OCI-LY3 (cell line): ENCODE measurements around the gene TSPEAR.

ENCODE experiments used
- H2AFZ ChIP-seq: fragments of 200-600, 300-600 bp; shearing (Covaris generic); 2 replicates; pipeline ENCODE4 v1.6.0; 2014; ENCODE audit warnings: antibody characterized with exemption, low read depth, low read length
- H3K27ac ChIP-seq: fragments of 200-600, 300-600 bp; sonication (generic); 2 replicates; pipeline ENCODE4 v1.5.1; 2014; ENCODE audit warnings: mild to moderate bottlenecking, low read length, moderate library complexity, mixed read lengths
- H3K27me3 ChIP-seq: fragments of 200-600, 300-600 bp; sonication (generic); 2 replicates; pipeline ENCODE4 v1.6.1; 2014; ENCODE audit warnings: low read depth, low read length, mixed read lengths
- H3K36me3 ChIP-seq: fragments of 200-600, 300-600 bp; sonication (generic); replicated peaks from 2 replicates; pipeline ENCODE3; 2014; ENCODE audit warnings: low read depth, low read length, mixed read lengths
- H3K4me1 ChIP-seq: fragments of 300-600, 200-600 bp; sonication (generic); 2 replicates; pipeline ENCODE4 v1.6.1; 2014; ENCODE audit warnings: low read length, mixed read lengths
- H3K4me2 ChIP-seq: fragments of 200-600, 300-600 bp; sonication (generic); 2 replicates; pipeline ENCODE4 v1.6.1; 2014; ENCODE audit warnings: low read length, mixed read lengths
- H3K4me3 ChIP-seq: fragments of 300-600, 200-600 bp; sonication (generic); 2 replicates; pipeline ENCODE4 v1.5.1; 2014; ENCODE audit warnings: antibody characterized with exemption, mild to moderate bottlenecking, low read length, moderate library complexity
- H3K79me2 ChIP-seq: fragments of 300-600, 200-600 bp; shearing (Covaris generic); 2 replicates; pipeline ENCODE4 v1.6.1; 2014; ENCODE audit warnings: mild to moderate bottlenecking, low read length, mixed read lengths
- H3K9ac ChIP-seq: fragments of 300-600, 200-600 bp; shearing (Covaris generic); 2 replicates; pipeline ENCODE4 v1.6.0; 2014; ENCODE audit warnings: mild to moderate bottlenecking, low read length, moderate library complexity
- H3K9me3 ChIP-seq: fragments of 200-600, 300-600 bp; shearing (Covaris generic); 2 replicates; pipeline ENCODE4 v1.6.1; 2014; ENCODE audit warnings: low read length, mixed read lengths; ENCODE audit not compliant: insufficient read depth
- H4K20me1 ChIP-seq: fragments of 200-600, 300-600 bp; sonication (generic); 2 replicates; pipeline ENCODE4 v1.6.1; 2016; ENCODE audit warnings: low read length, mixed read lengths; ENCODE audit not compliant: insufficient read depth
- EZH2phosphoT487 ChIP-seq: fragments of 200-600 bp; shearing (Covaris generic); IDR thresholded peaks from 2 replicates; pipeline ENCODE4 v1.6.1; 2018; ENCODE audit warnings: antibody characterized with exemption, mixed run types, low read depth
- TF ChIP-seq, protein P1 (sequence below): fragments of 200-600, 300-600 bp; sonication (generic); IDR thresholded peaks from 2 replicates; pipeline ENCODE4 v1.5.1; 2014; ENCODE audit warnings: antibody characterized with exemption, low read length, low read depth

The TSPEAR gene

DNA sequence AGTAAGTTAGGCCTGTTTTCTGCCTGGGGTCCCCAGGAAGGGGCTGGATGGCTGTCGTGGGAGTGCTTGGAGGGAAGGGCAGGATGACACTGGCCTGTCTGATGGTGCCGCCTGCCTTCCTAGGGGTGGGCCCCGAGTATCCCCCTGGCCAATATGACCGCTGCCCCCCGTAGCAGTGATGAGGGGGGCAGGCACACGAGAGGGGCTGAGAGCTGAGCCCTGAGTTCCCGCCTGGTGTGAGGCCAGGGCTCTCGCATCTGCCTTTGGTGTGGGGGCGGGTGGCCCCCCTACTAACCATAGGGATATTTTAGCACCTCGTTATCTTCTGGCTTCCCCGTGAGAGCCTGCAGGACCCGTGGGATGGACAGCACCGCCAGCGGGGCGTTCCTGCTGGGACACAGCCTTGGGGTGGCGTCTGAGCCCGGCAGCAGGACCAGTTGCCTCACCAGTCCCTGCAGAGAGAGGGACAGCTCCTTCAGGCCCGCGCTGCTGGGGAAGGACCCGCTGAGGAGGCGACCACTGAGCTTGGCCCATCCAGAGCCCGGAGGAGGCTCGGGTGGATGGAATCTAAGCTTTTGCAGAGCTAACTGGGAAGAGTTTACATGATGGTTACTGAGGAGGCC, 181.8 kb downstream of the TSPEAR start:
- Histone ChIP-seq H3K4me2 (no peak overlapping the region), H3K4me3 (no peak overlapping the region), H3K27me3 (no peaks in the 10 kb centered on the region), H2AFZ (no peak overlapping the region), H3K9me3 (no peaks in the 10 kb centered on the region), H3K27ac (no peak overlapping the region), H3K79me2 (no peaks in the 10 kb centered on the region), H3K9ac (no peak overlapping the region), H3K36me3 (no peaks in the 10 kb centered on the region), H3K4me1 (no peaks in the 10 kb centered on the region), H4K20me1 (no peaks in the 10 kb centered on the region)
- TF ChIP-seq, protein P1, sequence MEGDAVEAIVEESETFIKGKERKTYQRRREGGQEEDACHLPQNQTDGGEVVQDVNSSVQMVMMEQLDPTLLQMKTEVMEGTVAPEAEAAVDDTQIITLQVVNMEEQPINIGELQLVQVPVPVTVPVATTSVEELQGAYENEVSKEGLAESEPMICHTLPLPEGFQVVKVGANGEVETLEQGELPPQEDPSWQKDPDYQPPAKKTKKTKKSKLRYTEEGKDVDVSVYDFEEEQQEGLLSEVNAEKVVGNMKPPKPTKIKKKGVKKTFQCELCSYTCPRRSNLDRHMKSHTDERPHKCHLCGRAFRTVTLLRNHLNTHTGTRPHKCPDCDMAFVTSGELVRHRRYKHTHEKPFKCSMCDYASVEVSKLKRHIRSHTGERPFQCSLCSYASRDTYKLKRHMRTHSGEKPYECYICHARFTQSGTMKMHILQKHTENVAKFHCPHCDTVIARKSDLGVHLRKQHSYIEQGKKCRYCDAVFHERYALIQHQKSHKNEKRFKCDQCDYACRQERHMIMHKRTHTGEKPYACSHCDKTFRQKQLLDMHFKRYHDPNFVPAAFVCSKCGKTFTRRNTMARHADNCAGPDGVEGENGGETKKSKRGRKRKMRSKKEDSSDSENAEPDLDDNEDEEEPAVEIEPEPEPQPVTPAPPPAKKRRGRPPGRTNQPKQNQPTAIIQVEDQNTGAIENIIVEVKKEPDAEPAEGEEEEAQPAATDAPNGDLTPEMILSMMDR, result no peak
- no peak for TF ChIP-seq EZH2phosphoT487

DNA sequence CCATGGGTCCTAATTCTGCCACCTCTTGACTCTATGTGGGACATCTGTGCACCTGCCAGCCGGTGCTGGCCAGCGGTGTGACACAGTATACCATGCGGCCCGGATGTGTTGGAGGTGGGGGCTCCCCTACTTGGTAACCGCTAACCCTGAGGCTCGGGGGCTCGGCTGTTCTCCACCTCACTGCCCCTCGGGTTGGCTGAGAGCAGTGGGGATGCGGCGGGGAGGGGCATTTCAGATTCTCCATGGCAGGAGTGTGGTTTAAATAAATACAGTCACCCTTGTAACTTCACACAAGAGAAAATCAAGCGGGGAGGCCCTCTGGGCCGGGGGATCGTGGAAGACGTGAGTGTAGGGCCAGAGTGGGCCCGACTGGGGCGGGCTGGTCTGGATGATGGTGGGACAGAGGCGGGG, 182.4 kb downstream of the TSPEAR start:
- H3K9ac ChIP-seq, result no peak overlapping the region
- H3K9me3 ChIP-seq, result no peaks in the 10 kb centered on the region
- no peak overlapping the region for H3K4me3 ChIP-seq
- H3K27ac ChIP-seq, result no peak overlapping the region
- TF ChIP-seq, protein P1, result no peak
- TF ChIP-seq EZH2phosphoT487, result no peak
- no peak overlapping the region for H3K4me2 ChIP-seq
- no peaks in the 10 kb centered on the region for H3K79me2 ChIP-seq
- no peaks in the 10 kb centered on the region for H4K20me1 ChIP-seq
- no peaks in the 10 kb centered on the region for H3K27me3 ChIP-seq
- no peaks in the 10 kb centered on the region for H3K36me3 ChIP-seq
- no peak overlapping the region for H2AFZ ChIP-seq
- no peaks in the 10 kb centered on the region for H3K4me1 ChIP-seq

DNA sequence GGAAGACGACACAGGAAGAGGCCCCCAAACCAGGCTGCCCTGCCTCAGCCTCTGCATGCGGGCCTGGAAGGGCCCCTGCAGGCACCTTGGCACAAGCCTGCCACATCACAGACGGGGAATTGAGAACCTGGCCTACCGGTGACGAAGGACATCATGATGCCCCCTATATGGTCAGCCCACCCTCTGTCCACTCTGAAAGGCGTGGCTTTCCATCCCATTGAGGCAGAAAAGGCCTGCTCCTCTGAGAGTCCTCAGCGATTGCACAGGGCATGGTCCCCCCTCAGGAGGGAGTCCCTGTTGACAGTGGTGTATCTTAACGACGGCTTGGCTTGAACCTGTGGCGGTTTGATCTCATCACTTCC, 182.8 kb downstream of the TSPEAR start:
- Histone ChIP-seq H3K36me3 (no peaks in the 10 kb centered on the region), H2AFZ (no peak overlapping the region), H3K27ac (no peak overlapping the region), H4K20me1 (no peaks in the 10 kb centered on the region), H3K4me3 (no peak overlapping the region), H3K4me1 (no peaks in the 10 kb centered on the region), H3K27me3 (no peaks in the 10 kb centered on the region), H3K9me3 (no peaks in the 10 kb centered on the region), H3K4me2 (no peak overlapping the region), H3K79me2 (no peaks in the 10 kb centered on the region), H3K9ac (no peak overlapping the region)
- TF ChIP-seq, protein P1, result no peak
- no peak for TF ChIP-seq EZH2phosphoT487

DNA sequence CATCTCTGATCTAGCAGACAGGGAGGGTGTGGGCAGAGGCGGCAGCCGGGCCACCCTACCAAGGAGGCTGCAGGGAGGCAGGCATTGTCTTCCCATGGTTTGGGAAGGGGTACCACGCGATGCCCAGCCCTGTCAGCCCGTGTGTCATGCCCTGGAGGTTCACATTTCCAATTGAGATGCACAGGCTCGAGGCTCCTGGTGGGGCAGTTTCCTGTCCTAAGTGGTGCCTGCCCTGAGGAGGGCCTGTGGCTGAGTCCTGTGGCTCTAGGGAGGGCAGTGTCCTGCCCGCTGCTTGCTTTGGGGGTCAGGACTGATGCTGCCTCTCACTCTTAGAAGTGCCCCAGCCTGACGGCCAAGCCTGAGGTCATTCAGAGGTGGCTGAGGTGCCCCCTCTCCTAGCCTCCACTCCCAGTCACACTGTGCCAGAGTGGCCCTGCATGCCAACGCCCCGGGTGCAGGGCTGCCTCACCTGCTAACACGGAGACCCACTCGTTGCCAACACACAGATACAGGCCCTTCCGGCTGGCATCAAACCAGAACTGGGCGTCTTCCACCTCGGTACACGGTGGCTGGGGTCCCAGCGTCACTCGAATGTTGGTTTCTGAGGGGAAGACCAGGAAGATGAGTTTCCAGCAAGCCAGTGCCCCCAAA, 183.3 kb downstream of the TSPEAR start:
- Histone ChIP-seq H3K9me3 (no peaks in the 10 kb centered on the region), H3K27ac (no peak overlapping the region), H4K20me1 (no peaks in the 10 kb centered on the region), H2AFZ (no peak overlapping the region), H3K36me3 (no peaks in the 10 kb centered on the region), H3K9ac (no peak overlapping the region), H3K27me3 (no peaks in the 10 kb centered on the region), H3K79me2 (no peaks in the 10 kb centered on the region), H3K4me1 (no peaks in the 10 kb centered on the region), H3K4me2 (no peak overlapping the region), H3K4me3 (no peak overlapping the region)
- no peak for TF ChIP-seq EZH2phosphoT487
- TF ChIP-seq, protein P1, result no peak
